Spleen (tissue), 11 donors: Measurements from ENCODE around the gene PTH. TPM values are rescaled to one million over a fixed set of nuclear protein-coding genes. Genes with fewer than 3 reads are reported as not detected.

Experiments
- DNase-seq: peaks from one replicate; pipeline ENCODE4 v3.0.0-alpha.2; 2020
- H3K27ac ChIP-seq, 8 donors: fragments of 200-600 bp; sonication (generic) in 7 of 8; 1 replicate in 4 of 8; 2 replicates in 4 of 8; pipeline versions ENCODE4 v1.5.0 to v1.8.0; 2016 to 2021; ENCODE audit warnings: inconsistent platforms in 4 of 8, mild to moderate bottlenecking in 4 of 8, moderate library complexity in 1 of 8
- H3K27me3 ChIP-seq, 7 donors: fragments of 200-600 bp; sonication (generic) in 6 of 7; replicated peaks in 1 of 7; 1 replicate in 4 of 7; 2 replicates in 3 of 7; pipeline versions ENCODE4 v1.5.0 to v1.8.0; 2016 to 2021; ENCODE audit warnings: inconsistent platforms in 3 of 7, mild to moderate bottlenecking in 1 of 7
- H3K36me3 ChIP-seq, 6 donors: fragments of 200-600 bp; sonication (generic) in 5 of 6; 1 replicate in 4 of 6; 2 replicates in 2 of 6; pipeline versions ENCODE4 v1.5.0 to v1.8.0; 2016 to 2021; ENCODE audit warnings: inconsistent platforms in 2 of 6
- H3K4me1 ChIP-seq, 6 donors: fragments of 200-600 bp; sonication (generic) in 5 of 6; 1 replicate in 3 of 6; 2 replicates in 3 of 6; pipeline versions ENCODE4 v1.5.0 to v1.8.0; 2016 to 2021; ENCODE audit warnings: inconsistent platforms in 3 of 6
- H3K4me3 ChIP-seq, 8 donors: fragments of 200-600 bp; sonication (generic) in 7 of 8; 1 replicate in 4 of 8; 2 replicates in 4 of 8; pipeline versions ENCODE4 v1.5.0 to v1.8.0; 2016 to 2021; ENCODE audit warnings: inconsistent platforms in 4 of 8, mild to moderate bottlenecking in 4 of 8, moderate library complexity in 2 of 8
- H3K9me3 ChIP-seq, 8 donors: fragments of 200-600 bp; sonication (generic) in 7 of 8; 1 replicate in 4 of 8; 2 replicates in 4 of 8; pipeline versions ENCODE4 v1.5.0 to v1.8.0; 2016 to 2021; ENCODE audit warnings: inconsistent platforms in 4 of 8
- CTCF ChIP-seq, 11 experiments: fragments of 200-600 bp in 7 of 11; fragments of 450-650 bp in 4 of 11; sonication (generic) in 4 of 11; IDR thresholded peaks in 8 of 11; conservative IDR thresholded peaks in 3 of 11; 1 replicate in 7 of 11; 2 replicates in 4 of 11; pipeline versions ENCODE4 v1.4.0 to v1.8.0; 2016 to 2021; ENCODE audit warnings: antibody characterized with exemption in 11 of 11, inconsistent platforms in 4 of 11, mild to moderate bottlenecking in 1 of 11
- POLR2A ChIP-seq, 3 donors: fragments of 450-650 bp; IDR thresholded peaks; one replicate each; pipeline ENCODE4 v1.5.1; 2017; ENCODE audit warnings: antibody characterized with exemption in 3 of 3, mild to moderate bottlenecking in 1 of 3
- POLR2AphosphoS5 ChIP-seq, 3 donors: sonication (generic); formaldehyde crosslinking; IDR thresholded peaks; one replicate each; pipeline ENCODE4 v1.5.1; 2017; ENCODE audit warnings: antibody characterized with exemption in 3 of 3
- WGBS, 5 donors: extraction: QIAGEN DNeasy Blood & Tissue Kit in 3 of 5; methylation state at CpG; one replicate each; pipeline versions ENCODE4 v1.1.5 to v1.1.7; 2013 to 2018; 5-methylcytosine and 5-hydroxymethylcytosine counted together
- intact Hi-C: fragments of 100-400 bp; cut with DNase I; formaldehyde crosslinking; loops from one replicate; pipeline ENCODE4 v1.15.0; 2023; ENCODE audit warnings: low total_unique reads
- polyA plus RNA-seq, 3 donors: library from polyadenylated mRNA; stranded (reverse); fragments of 200-250 nt; gene quantifications; one replicate each; pipeline ENCODE4 v1.2.1, GENCODE V29; 2013
- total RNA-seq, 7 donors: library from RNA; depleted of rRNA in 3 of 7; stranded (reverse); fragments of >200 nt in 3 of 7; fragmentation: NEBNext Ultra II Directional in 4 of 7; extraction: Animal tissue kit (Norgen Biotek cat#: 25700) in 4 of 7; gene quantifications; one replicate each; pipeline versions ENCODE4 v1.1.0 to v1.2.1, GENCODE V29; 2016 to 2021
- donor health status: healthy with polysubstance abuse.
- donor health status: DM: no; HTN: no; CAD: no; lungs with moderate emphysema.
- donor health status: DM: no; HTN: no; CAD: no.
- donor health status: Bipolar disorder and iron deficiency.
- donor health status: healthy.
- donor health status: DM: no; HTN: no; CAD: no.
- donor health status: DM: yes; HTN: yes; CAD: no.

The PTH gene
- total and polyA plus RNA-seq, 10 donors: not detected

DNA sequence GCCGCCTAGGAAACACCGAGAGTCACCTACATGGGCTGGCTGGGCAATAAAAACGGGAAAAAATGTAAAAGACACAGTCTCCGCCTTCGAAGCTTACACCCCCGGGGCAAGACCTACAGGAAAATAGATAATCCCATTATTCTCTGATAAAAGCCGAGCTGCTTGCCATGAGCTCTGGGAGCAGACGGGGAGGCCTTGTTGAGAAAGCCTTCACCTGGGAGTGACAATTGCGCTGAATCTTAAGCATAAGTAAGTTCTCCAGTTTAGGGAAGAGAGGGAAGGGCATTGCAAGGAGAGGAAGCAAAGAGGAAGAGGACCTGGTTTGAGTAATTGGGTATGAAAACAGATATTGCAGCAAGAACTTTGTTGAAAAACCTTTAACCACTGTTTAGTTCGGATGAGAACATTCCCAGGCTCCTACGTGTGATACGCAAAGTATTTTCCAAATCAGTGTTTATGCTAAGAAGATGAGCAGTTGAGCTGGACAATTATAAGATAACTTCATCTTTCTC lies 32.0 kb downstream of the PTH start:
- H3K27ac ChIP-seq: peak overlapping the region; percentile 88 to 97 (median 93)
- H3K27me3 ChIP-seq: no peaks in the 10 kb centered on the region
- H3K9me3 ChIP-seq: no peaks in the 10 kb centered on the region
- WGBS, 5 donors: 23 to 37% (median 28%) methylated on average over 12 of the region's 12 CpGs
- intact Hi-C loops: no loop called here
- no peak for DNase-seq
- peaks cover 10 to 49% (median 33%) of the 10 kb centered on the region in 6 donors for H3K4me1 ChIP-seq
- no peak for TF ChIP-seq POLR2AphosphoS5 (IDR thresholded peaks at IDR 0.05)
- TF ChIP-seq CTCF (IDR thresholded peaks at IDR 0.05 in 8 of 11, conservative IDR thresholded peaks at IDR 0.05 in 3 of 11): no peak
- no peak for TF ChIP-seq POLR2A (IDR thresholded peaks at IDR 0.05)
- H3K36me3 ChIP-seq: peaks cover 0 to 10% (median 0%) of the 10 kb centered on the region in 6 donors
- H3K4me3 ChIP-seq: peak overlapping the region; percentile 87 to 98 (median 92)

GRCh38 chr11:13462901-13463778 lies 32.7 kb downstream of the PTH start, which contains the start of gene BTBD10:
TSS of gene BTBD10 (minus strand) at chr11:13463222. CDS start at chr11:13445124, 18,098 bp downstream.
- peak in 2 of 3 donors; percentile 48 to 77 for TF ChIP-seq POLR2A (IDR thresholded peaks at IDR 0.05)
- peak; percentile 96 for TF ChIP-seq POLR2AphosphoS5 (IDR thresholded peaks at IDR 0.05)
- peak in 6 of 11 experiments; percentile 19 to 73 (median 62) for TF ChIP-seq CTCF (IDR thresholded peaks at IDR 0.05 in 8 of 11, conservative IDR thresholded peaks at IDR 0.05 in 3 of 11)
- intact Hi-C loops: no loop called here
- peak; percentile 98 for DNase-seq
- Histone ChIP-seq H3K27ac (peak within 1 kb of the TSS; percentile 88 to 97 (median 93)), H3K4me3 (peak within 1 kb of the TSS; percentile 87 to 98 (median 92)), H3K9me3 (no peaks in the 10 kb centered on the region), H3K27me3 (no peaks in the 10 kb centered on the region), H3K4me1 (peaks cover 10 to 53% (median 33%) of the 10 kb centered on the region in 6 donors), H3K36me3 (peaks cover 0 to 10% (median 0%) of the 10 kb centered on the region in 6 donors)
- WGBS, 5 donors: 0 to 1% (median 0%) methylated on average over 27 to 71 of the region's 71 CpGs

- no peak for DNase-seq
- Histone ChIP-seq H3K27me3 (no peaks in the 10 kb centered on the region), H3K36me3 (peaks cover 0 to 10% (median 0%) of the 10 kb centered on the region in 6 donors), H3K4me1 (peaks cover 10 to 53% (median 33%) of the 10 kb centered on the region in 6 donors), H3K4me3 (peak overlapping the region; percentile 87 to 98 (median 92)), H3K27ac (peak overlapping the region; percentile 88 to 97 (median 93)), H3K9me3 (no peaks in the 10 kb centered on the region)
- TF ChIP-seq POLR2A (IDR thresholded peaks at IDR 0.05) (no peak), CTCF (IDR thresholded peaks at IDR 0.05 in 8 of 11, conservative IDR thresholded peaks at IDR 0.05 in 3 of 11) (no peak), POLR2AphosphoS5 (IDR thresholded peaks at IDR 0.05) (no peak)
- WGBS, 5 donors: 1 to 3% (median 2%) methylated on average over 17 to 18 of the region's 18 CpGs
- intact Hi-C loops: no loop called here
Observed at GRCh38 chr11:13462311-13462900, 33.4 kb downstream of the PTH start.
